Hair follicular keratinocyte (primary cell): Measurements from ENCODE around the gene TMC5. TPM values are rescaled to one million over a fixed set of nuclear protein-coding genes. Genes with fewer than 3 reads are reported as not detected.

ENCODE experiments used
- total RNA-seq: library from RNA; depleted of rRNA; stranded (reverse); fragments of >200 nt; gene quantifications from 2 replicates; pipeline ENCODE4 v1.2.3, GENCODE V29; 2015

Gene TMC5
- total RNA-seq: not detected in 2 replicates

GRCh38 chr16:19417640-19418039 lies at the start of gene TMC5:
TMC5 (plus strand) TSS chr16:19417883; CDS start chr16:19440039, 22,156 bp downstream.

GRCh38 chr16:19521471-19522396 lies 104.1 kb downstream of the TMC5 start, which contains the start of gene GDE1:
GDE1 (minus strand) TSS chr16:19522098; CDS start chr16:19521964, 134 bp downstream.

GRCh38 chr16:19523559-19524355 lies 106.1 kb downstream of the TMC5 start, which contains the start of gene CCP110:
CCP110 (plus strand) TSS chr16:19523942; CDS start chr16:19527882, 3,940 bp downstream.

Other genes starting within 250 kb of the TMC5 start
- gene SYT17, start 249.6 kb upstream of the TMC5 start, total RNA-seq: 0.61 TPM in 1 of 2 replicates, not detected in the other
- gene CLEC19A, start 132.2 kb upstream of the TMC5 start, total RNA-seq: not detected in 2 replicates
- gene GDE1, start 104.2 kb downstream of the TMC5 start, total RNA-seq: 57.3 and 57.9 TPM in 2 replicates
- gene CCP110, start 106.1 kb downstream of the TMC5 start, total RNA-seq: 4.4 and 7.9 TPM in 2 replicates
- gene VPS35L, start 137.8 kb downstream of the TMC5 start, total RNA-seq: 20.2 and 28.4 TPM in 2 replicates